ENCODE data around the gene DBH. TPM values are rescaled to one million over a fixed set of nuclear protein-coding genes. Genes with fewer than 3 reads are reported as not detected.
"Not testable (repeated sequence)": the region's sequence is repeated elsewhere in the genome, so short reads cannot be mapped to it uniquely, and the experiment has no call there.

The DBH gene
- total RNA-seq, 1 experiment from 2014 or later, result not detected

DNA sequence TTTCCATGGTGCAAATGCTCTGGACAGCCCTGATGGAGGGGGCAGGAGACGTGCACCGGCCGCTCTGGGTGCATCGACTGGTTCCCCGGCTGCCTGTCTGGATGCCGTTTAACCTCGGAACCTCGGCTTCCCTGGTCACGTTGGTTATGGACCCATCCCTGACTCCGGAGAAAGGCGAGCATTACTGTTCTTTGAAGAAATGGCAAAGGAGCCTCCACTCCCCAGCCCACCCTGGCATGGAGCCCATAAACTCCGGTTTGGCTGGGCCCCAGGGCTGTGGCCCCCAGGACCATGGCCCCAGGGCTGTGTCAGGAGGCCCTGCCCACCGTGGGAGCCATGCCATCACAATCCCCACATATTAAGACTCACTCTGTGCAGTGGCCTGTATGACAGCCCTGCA, 28.9 kb downstream of the DBH start:
- no peak for DNase-seq (ENCODE audit: low read depth)

DNA sequence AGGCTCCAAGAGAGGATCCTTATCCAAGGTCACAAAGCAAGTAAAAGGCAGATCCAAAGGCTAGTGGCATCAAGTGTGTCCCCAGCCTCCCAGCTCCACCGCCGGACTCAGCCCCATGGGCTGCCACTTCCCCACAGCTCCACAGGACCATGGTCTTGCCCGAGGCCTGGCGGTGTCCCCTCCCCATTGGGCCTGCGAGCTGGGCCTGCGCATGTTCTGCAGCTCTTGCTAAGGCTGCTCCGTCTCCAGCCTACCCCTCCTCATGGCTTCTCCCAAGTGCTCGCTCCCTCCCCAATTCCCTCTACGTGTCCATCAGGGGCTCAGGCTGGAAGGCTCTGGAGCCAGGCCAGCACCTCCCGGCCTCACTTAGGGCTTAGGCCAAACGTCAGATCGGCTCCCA, 29.4 kb downstream of the DBH start:
- no peak for DNase-seq (ENCODE audit: low read depth)

DNA sequence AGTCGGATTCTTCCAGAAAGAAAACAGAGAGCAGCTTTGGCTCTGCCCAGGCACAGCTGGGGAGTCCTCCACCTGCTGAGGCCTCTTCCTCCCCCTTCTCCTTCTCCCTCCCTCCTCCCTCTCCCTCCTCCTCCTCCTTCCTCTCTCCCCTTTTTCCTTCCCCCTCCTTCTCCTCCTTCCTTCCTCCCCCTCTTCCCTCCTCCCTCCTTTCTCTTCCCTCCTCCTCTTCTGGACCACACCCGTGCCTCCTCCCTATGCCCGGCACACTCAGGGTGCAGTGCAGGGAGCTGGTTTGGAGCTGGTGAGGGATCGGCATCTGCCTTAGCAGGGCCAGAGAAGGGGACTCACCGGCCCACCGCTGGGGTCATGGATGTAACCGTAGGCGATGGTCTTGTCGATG, 30.2 kb downstream of the DBH start:
- no peak for DNase-seq (ENCODE audit: low read depth)

DNA sequence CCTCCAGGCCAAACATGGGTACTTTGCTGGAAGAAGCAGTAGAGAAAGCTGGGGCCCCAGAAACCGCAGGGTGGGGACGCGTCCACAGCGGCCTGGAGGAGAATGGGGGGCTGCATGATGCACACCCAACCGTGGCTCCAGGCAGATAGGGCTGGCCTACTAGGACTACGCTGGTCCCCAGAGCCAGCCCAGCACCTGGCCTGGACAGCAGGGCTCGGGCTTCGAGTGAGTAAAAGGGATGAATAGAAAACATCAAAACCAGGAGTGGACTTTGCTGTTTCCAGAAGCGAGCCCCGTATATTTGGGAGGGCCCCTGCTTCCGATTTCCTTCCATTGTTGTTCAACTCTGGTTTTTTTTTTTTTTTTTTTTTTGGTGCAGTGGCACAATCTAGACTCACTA, 30.7 kb downstream of the DBH start:
- DNase-seq (ENCODE audit: low read depth), result no peak

DNA sequence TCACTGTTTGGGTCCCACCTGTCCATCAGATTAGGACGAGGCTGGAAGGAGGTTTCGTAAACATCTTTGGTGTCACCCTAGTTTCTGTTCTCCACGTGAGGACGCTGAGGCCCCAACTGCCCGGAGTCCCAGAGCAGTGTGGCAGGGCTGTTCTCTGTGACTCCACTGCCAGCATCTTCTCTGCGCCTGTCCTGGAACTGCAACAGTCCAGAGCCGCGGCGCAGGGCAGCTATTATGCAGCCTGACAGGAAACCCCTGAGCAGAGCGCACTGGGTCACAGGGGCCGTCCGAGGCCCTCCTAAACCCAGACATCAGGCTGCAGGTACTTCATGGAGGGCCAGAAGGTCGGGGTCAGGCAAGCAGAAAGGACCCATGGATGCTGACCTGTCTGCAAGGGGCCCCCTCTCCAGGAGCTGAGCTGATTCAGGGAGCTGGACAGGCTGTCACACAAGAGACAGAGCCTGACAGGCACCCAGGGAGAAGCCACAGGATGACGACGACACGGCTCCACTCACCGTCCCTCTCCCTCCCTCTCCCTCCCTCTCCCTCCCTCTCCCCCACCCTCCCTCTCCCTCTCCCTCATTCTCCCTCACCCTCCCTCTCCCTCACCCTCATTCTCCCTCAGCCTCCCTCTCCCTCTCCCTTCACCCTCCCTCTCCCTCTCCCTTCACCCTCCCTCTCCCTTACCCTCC, 31.7 kb downstream of the DBH start:
- no peak for DNase-seq (ENCODE audit: low read depth)

DNA sequence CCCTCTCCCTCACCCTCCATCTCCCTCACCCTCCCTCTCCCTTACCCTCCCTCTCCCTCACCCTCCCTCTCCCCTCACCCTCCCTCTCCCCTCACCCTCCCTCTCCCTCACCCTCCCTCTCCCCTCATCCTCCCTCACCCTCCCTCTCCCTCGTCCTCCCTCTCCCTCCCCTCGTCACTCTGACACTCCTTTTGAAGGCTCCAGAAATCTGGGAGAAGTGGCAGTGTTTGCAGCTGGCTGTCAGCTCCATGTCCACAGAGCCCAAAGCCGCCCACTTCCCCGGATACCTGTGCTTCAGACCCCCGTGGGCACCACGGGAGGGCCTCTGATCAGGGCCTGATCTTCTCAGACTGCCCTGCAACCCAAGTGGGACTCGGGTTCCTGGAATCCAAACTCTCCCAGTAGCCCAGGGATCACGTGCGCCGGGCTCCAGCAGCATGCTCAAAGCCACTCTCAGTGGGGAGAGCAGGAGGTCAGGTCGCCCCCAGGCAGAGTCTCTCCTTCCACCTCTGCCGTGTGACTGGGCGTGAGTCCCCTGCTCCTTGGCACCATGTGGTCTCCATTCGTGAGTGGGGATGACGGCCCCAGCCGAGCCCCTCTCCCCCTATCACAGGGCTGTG, 33.1 kb downstream of the DBH start:
- DNase-seq (ENCODE audit: low read depth), result no peak

DNA sequence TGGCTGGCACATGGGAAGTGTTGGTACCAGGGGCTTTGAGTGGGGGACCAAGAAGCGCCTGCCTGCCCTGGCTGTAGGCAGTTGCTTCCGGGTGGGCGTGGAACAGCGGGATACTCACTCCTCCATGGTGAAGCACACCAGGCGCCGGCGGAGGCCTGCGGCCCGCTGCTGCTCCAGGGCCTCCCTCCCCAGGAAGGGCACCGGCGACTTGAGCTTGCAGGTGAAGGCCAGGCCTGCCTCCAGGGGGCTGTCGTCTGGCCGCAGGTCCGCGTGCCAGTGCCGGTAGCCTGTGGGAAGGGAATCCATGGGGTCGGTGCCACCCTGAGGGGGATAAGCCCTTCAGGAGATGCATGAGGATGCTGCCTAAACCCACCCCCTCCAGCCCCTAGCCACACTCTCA, 34.3 kb downstream of the DBH start:
- DNase-seq (ENCODE audit: low read depth), result no peak

DNA sequence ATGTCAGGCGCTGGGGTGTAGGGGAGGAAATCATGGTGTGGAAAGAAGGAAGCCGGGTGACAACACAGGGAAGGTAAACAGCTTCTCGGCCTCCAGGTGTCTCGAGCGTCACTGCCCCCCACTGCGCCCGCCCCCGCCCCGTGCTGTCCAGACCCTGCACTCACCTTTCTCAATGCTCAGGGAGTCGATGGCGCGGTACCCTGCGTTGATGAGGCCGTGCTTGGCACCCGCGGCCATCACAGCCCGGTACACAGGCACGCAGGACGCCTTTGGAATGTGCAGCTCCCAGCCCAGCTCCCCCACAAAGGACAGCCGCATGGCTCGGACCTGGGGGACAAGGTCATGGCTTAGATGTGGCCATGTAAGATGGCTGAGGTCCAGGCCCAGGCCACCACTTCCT, 35.2 kb downstream of the DBH start:
- no peak for DNase-seq (ENCODE audit: low read depth)

DNA sequence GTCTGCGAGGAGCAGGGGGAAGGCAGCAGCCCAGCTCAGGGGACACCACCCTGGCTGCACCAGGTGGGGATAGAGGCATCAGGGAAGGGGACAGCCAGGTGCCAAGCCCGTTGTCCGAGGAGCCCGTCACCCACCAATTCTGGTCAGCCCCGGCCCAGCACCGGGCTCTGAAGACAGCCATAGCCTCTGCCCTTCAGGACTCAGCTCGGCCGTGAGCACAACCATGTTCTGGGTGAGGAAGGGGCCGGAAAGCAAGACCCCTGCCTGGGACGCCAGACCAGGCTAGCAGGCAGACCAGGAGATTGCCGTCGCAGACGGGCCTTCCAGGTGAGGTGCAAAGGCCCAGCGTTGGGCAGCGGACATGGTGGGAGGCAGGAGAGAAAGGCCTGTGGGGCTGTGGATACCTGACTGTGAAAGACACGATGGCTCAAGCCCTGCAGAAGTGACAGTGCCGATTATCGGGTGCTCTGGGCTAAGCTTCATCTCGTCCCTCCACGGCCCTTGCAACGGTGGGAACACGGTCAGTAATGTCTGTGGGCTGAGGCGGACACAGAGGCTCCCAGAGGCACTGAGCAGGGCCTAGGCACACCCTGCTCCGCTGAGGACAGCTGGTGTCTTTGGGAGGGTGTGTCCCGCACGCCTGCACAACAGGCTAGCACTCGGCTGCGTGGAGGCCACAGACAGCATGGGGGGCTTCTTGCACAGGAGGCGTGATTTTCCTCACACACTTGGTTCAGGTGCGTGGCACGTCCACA, 36.5 kb downstream of the DBH start:
- no peak for DNase-seq (ENCODE audit: low read depth)

DNA sequence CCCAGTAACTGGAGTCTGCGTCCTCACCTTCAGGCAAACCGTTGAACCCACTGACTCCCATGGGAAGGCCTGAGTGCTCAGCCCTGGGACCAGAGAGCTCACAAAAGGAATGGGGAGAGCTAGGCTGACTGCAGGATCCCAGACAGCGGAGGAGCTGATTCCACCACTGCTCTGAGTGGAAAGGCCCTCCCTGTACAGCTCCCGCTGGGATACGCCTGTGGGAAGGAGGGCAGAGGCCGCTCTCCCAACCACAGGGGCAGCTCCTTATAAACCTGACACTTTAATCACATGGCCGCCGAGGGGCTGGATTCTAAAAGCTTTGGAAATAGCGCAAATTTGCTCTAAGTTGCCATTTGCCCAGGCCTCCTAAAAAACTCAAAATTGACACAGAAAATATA, 37.1 kb downstream of the DBH start:
- DNase-seq (ENCODE audit: low read depth), result no peak

DNA sequence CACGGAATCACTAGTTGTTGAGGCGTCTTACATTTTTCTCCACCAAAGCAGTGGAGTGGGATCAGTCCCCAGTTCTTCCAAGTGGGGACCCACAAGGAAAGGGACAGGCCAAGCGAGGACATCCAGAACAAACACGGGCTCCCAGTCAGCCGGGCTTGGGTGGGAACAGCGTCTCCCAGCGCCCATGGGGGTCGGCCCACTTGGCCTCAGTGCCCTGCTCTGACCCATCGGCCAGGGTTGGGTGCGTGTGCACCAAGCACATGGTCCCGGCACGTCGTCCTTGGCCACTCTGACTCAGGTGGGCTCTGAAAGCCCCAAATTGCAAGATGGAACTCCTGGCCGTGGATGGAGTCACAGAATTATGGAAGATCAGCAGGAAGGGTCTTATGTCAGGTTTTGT, 37.9 kb downstream of the DBH start:
- no peak for DNase-seq (ENCODE audit: low read depth)

DNA sequence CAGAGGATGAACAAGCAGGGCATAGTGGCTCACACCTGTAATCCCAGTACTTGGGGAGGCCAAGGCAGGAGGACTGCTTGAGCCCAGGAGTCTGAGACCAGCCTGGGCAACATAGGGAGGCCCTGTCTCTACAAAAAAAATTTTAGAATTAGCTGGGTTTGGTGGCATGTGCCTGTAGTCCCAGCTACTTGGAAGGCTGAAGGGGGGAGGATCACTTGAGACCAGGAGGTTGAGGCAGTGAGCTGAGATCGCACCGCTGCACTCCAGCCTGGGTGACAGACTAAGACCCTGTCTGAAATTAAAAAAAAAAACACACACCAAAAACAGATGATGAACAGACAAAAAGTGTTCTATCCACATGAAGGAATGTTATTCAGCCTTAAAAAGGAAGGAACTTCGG, 39.6 kb downstream of the DBH start:
- not testable (repeated sequence) for DNase-seq (ENCODE audit: low read depth)

DNA sequence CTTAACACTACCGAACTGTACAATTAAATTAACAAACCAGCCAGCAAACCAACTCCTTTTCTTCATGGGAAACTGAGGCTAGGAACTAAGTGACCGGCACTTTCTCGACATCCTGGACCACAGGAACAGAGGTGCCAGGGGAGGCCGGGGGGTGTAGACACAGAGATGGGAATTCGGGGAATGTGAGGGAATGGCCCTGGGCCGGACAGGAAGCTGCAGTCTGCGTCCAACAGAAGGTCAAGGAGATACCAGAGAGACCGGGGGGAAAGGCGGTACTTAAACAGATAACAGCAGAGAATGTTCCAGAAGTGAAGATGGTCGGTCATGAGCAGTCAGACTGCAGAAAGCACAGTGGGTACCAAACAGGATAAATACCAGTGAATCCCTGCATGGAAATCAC, 40.3 kb downstream of the DBH start:
- DNase-seq (ENCODE audit: low read depth), result no peak

DNA sequence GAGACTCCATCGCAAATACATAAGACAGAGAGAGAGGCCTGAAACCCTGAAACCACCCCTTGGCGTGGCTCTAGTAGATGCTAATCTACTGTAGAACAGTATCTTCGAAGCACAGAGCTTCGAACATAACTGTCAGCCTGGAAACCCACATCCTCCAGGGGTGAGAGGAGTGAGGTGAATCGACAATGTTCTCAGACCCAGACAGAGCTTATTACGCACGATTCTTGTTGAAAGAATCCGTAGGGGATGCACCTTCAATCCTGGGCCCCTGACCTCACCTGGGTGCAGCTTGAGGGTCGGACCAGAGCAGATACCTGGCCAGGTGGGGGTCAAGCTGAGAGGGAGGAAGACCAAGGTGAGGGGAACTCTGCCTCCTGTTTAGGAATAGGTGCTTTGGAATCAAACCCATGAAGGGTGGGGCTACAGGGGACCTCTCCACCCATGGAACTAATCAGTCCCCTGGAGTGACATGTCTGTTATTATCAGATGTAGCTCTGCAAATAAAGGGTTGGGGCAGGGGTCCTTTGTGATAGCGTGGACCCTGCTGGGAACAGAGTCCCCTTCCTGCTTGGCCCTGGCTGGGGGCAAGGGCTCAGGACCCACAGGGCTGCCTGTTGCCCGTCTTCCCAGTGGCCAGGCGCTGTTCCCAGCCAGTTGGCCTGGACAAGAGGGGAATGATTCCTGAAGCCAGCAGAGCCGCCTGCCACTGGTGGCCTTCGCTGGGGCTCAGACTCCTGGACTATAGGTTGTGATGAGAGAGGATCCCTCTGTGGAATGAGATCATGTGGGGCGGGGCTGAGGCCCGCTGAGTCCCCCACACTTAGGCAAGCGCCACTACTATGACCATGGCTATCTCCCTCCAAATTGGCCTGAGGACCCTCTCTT, 41.2 kb downstream of the DBH start:
- DNase-seq (ENCODE audit: low read depth), result no peak

DNA sequence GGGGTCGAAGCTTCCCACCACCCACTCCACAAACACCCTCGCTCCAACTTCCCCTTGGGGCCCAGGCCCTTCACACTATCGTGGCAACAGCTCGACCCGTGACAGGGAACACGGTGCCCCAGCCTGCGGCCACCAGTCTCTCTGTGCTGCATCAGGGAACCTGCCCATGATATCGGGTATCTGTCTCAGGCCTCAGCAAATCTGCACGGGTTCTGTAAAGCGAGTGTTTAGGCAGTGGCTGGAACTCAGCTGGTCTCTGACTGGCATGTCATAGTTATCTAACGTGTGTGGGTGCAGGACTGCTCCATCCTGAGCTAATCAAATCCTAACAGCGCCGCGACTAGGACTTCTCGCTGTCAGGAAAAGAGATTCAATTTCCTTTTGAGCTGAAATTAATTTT, 42.9 kb downstream of the DBH start:
- DNase-seq (ENCODE audit: low read depth), result no peak

DNA sequence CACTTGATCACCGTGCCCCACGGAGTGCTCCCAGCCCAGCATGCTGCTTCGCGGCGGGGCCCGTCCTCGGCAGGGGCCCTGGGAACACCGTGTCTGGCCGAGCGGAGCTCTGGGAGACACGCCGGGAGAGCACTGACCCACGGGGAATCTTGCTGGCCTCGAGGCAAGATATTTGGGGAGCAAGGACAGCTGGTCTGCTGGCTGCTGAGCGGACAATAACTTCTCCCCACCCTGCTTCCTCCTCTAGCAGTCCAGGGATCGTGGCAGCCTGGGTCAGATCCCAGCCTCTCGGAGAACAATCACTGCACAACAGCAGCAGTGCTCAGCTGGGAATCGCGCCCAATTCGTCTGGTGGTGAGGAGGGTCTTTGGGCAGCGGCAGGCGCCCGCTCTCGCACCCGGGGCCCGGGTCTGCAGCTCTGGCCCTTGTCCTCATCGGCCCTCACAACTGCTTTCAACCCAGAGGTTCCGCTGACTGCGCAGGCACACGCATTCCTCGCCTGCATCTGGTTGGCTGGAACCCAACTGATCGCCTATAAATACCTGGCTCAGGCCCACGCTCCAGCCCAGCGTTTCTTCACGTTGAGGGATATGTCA, 43.4 kb downstream of the DBH start:
- DNase-seq (ENCODE audit: low read depth), result no peak

DNA sequence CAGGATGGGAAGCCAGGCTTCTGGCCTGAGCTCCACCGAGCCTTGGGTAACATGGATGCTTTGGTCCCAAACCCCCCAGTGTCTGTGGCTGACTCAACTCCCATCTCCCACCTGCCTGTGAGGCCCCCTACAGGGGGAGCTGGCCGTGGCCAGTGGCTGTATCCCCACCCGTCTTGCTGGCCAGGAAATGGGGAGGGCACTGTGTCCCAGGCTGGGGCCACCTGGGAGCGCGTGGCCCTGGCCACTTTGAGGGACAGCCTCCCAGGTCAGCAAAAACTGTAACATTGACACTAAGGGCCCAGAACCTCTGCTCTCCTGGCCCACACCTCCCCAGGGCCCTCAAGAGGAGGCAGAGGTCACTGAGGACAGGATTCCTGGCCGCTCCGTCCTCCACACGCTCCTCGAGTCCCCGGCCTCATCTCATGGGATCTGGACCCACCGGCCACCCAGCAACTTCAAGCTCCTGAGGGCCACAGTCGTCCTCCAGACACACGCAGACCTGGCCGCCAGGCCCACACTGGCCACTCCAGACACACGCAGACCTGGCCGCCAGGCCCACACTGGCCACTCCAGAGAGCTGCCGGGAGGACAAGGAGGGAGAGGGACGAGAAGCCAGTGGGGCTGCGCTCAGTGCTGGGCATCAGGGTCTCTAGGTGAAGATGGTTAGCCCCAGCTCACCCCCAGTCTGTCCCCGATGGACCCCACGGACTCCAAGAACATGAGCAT, 44.2 kb downstream of the DBH start:
- no peak for DNase-seq (ENCODE audit: low read depth)

DNA sequence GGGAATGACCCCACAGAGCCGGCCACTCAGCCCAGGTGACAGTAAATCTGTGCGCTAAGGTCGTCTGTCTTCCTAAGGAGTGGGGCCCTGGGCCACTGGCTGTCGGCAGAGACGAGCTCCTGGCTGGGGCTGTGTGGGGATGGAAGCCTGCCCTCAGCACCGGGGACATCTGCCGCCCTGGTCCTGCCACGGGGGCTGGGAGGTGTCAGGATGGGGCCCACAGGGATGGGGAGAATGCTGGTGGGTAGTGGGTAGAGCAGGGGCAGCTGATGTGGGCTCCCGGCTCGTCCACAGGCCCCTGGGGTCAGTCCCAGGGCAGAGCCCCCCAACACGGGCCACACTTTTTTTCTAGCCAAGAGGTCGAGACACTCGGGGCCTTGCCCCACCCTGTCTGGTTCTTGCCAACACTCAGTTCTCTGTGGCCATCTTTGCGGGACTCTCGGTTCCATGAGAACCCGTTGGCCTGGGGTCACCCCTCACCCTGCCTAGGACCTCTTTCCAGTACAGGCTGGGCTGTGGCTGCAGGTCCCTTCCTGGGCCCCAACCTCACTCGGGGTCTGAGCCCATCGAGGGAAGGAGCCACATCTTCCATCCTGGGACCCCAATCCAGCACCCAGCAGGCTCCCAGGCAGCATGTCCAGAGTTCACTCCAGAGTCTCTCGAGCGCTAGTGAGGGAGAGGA, 45.0 kb downstream of the DBH start:
- no peak for DNase-seq (ENCODE audit: low read depth)

DNA sequence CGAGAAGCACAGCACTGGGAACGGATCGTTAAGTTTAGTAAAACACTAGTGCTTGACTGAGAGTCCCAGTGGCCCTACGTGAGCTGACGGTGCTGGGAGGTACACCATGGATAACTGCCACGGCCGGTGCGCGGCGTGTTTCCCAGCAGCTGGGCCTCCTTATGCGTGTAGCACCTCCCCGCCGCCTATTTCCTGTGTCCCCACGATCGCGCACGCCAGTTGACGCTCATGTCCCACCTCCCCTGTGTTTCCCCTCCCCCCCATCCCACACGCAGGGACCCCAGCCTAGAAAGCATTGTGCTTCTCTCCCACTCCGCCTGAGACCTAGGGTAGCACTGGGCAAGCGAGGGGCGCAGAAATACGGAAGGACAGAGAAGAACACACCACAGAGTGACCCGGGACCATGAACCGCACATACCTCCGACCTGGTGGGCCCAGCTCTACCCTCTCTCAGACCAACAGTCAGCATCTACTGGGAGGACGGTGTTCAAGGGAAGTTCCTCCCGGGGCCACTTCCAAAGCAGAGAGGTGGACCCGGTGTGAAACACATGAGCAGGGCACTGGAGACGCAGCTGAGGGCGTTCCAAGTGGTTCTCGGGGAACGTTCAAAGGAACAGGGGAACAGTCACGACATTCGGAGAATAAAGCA, 45.6 kb downstream of the DBH start:
- DNase-seq (ENCODE audit: low read depth), result no peak
